Measurements from ENCODE around the gene A4GALT. TPM values are rescaled to one million over a fixed set of nuclear protein-coding genes. Genes with fewer than 3 reads are reported as not detected.

Gene A4GALT
- total and polyA plus RNA-seq, 2 experiments from 2014 or later = 7.0 to 16.2 TPM

- Histone ChIP-seq H3K27ac (ENCODE audit: low read depth) (no peak overlapping the region), H3K27me3 (ENCODE audit: insufficient read depth) (no peaks in the 10 kb centered on the region), H3K4me1 (ENCODE audit: insufficient read depth) (peaks cover 8% of the 10 kb centered on the region), H3F3A (replicated peaks; ENCODE audit: low read depth) (no peaks in the 10 kb centered on the region), H3K4me3 (no peak overlapping the region), H3K36me3 (ENCODE audit: insufficient read depth) (no peaks in the 10 kb centered on the region; the same call in 1 of the 2 replicates), H2AFZ (no peak overlapping the region), H3K79me2 (replicated peaks; ENCODE audit: insufficient read depth) (no peaks in the 10 kb centered on the region), H4K20me1 (replicated peaks; ENCODE audit: insufficient read depth) (no peaks in the 10 kb centered on the region), H3K9me2 (ENCODE audit: insufficient read depth) (no peaks in the 10 kb centered on the region), H3K4me2 (no peak overlapping the region)
- peaks cover 5% of the 10 kb centered on the region for H3K27me3 Mint-ChIP-seq (ENCODE audit: insufficient read depth, low read depth, poor library complexity)
- H3K9me3 Mint-ChIP-seq = peaks cover 3% of the 10 kb centered on the region; the same call in 2 of the 3 replicates
- H3K4me3 Mint-ChIP-seq = no peak overlapping the region
- no peak for TF ChIP-seq NANOG (IDR thresholded peaks at IDR 0.05; ENCODE audit: borderline replicate concordance)
- TF ChIP-seq STAT1 (IDR thresholded peaks at IDR 0.05; ENCODE audit: unreplicated experiment) = no peak
- TF ChIP-seq CREB1 (CRISPR knock-in tag; IDR thresholded peaks at IDR 0.05; ENCODE audit: low read depth) = no peak
- TF ChIP-seq EZH2phosphoT487 (IDR thresholded peaks at IDR 0.05; ENCODE audit: unreplicated experiment) = no peak
- no peak for TF ChIP-seq EZH2 (IDR thresholded peaks at IDR 0.05; ENCODE audit: low read depth, unreplicated experiment)
- DNase-seq (ENCODE audit: low spot score) (no peak), ATAC-seq (no peak)
- peaks cover 14% of the 10 kb centered on the region for H3K4me1 Mint-ChIP-seq
- no peaks in the 10 kb centered on the region for H3K36me3 Mint-ChIP-seq (ENCODE audit: low read depth)
- H3K27ac Mint-ChIP-seq = no peak overlapping the region
Observed at GRCh38 chr22:42684462-42685195, 36.0 kb downstream of the A4GALT start.

GRCh38 chr22:42683578-42684283 is 36.9 kb downstream of the A4GALT start:
- peaks cover 11% of the 10 kb centered on the region for H3K4me1 Mint-ChIP-seq
- H3K36me3 Mint-ChIP-seq (ENCODE audit: low read depth) = no peaks in the 10 kb centered on the region
- H3K27ac ChIP-seq (ENCODE audit: low read depth) = no peak overlapping the region
- H3K27me3 Mint-ChIP-seq (ENCODE audit: insufficient read depth, low read depth, poor library complexity) = peaks cover 4% of the 10 kb centered on the region
- no peak overlapping the region for H3K4me2 ChIP-seq
- peaks cover 8% of the 10 kb centered on the region for H3K9me3 Mint-ChIP-seq
- ATAC-seq (no peak), DNase-seq (ENCODE audit: low spot score) (no peak)
- H3K9me2 ChIP-seq (ENCODE audit: insufficient read depth) = no peaks in the 10 kb centered on the region
- no peaks in the 10 kb centered on the region for H3K79me2 ChIP-seq (replicated peaks; ENCODE audit: insufficient read depth)
- no peak overlapping the region for H3K4me3 ChIP-seq
- H3K27ac Mint-ChIP-seq = no peak overlapping the region
- no peaks in the 10 kb centered on the region for H3K36me3 ChIP-seq (ENCODE audit: insufficient read depth)
- no peaks in the 10 kb centered on the region for H4K20me1 ChIP-seq (replicated peaks; ENCODE audit: insufficient read depth)
- H3K4me3 Mint-ChIP-seq = no peak overlapping the region
- no peak overlapping the region for H2AFZ ChIP-seq
- H3K27me3 ChIP-seq (ENCODE audit: insufficient read depth) = no peaks in the 10 kb centered on the region
- H3K4me1 ChIP-seq (ENCODE audit: insufficient read depth) = peaks cover 6% of the 10 kb centered on the region
- no peaks in the 10 kb centered on the region for H3F3A ChIP-seq (replicated peaks; ENCODE audit: low read depth)
- TF ChIP-seq REST (IDR thresholded peaks at IDR 0.05; ENCODE audit: unreplicated experiment) (no peak), EZH2 (IDR thresholded peaks at IDR 0.05; ENCODE audit: low read depth, unreplicated experiment) (no peak), ZNF114 (CRISPR knock-in tag; IDR thresholded peaks at IDR 0.05) (no peak), NANOG (IDR thresholded peaks at IDR 0.05; ENCODE audit: borderline replicate concordance) (no peak), CTCF (conservative IDR thresholded peaks at IDR 0.05; ENCODE audit: low read depth in 2 of 2) (no peak), JUNB (IDR thresholded peaks at IDR 0.05; ENCODE audit: unreplicated experiment) (no peak), EZH2phosphoT487 (IDR thresholded peaks at IDR 0.05; ENCODE audit: unreplicated experiment) (no peak), CREB1 (CRISPR knock-in tag; IDR thresholded peaks at IDR 0.05; ENCODE audit: low read depth) (no peak), ETS1 (IDR thresholded peaks at IDR 0.05) (no peak), POLR2AphosphoS5 (IDR thresholded peaks at IDR 0.05; ENCODE audit: low read depth) (no peak), ZNF331 (CRISPR knock-in tag; IDR thresholded peaks at IDR 0.05; ENCODE audit: low read depth) (no peak)
